ENCODE results near the gene SLC26A2.

The SLC26A2 gene

GRCh38 chr5:149930749-149931574 lies 29.6 kb upstream of the SLC26A2 start:
- Histone ChIP-seq H3K9me3 (ENCODE audit: low read length) (no peaks in the 10 kb centered on the region), H2AFZ (ENCODE audit: low read depth, low read length) (no peak overlapping the region), H3K4me1 (ENCODE audit: insufficient read depth, low read length) (no peaks in the 10 kb centered on the region), H3K4me3 (ENCODE audit: low read length) (no peak overlapping the region), H3K27me3 (ENCODE audit: insufficient read depth, low read length) (no peaks in the 10 kb centered on the region), H3K36me3 (ENCODE audit: insufficient read depth, low read length) (no peaks in the 10 kb centered on the region)

GRCh38 chr5:149931992-149932436 lies 28.5 kb upstream of the SLC26A2 start:
- Histone ChIP-seq H3K27me3 (ENCODE audit: insufficient read depth, low read length) (no peaks in the 10 kb centered on the region), H2AFZ (ENCODE audit: low read depth, low read length) (no peak overlapping the region), H3K4me3 (ENCODE audit: low read length) (no peak overlapping the region), H3K36me3 (ENCODE audit: insufficient read depth, low read length) (no peaks in the 10 kb centered on the region), H3K4me1 (ENCODE audit: insufficient read depth, low read length) (no peaks in the 10 kb centered on the region), H3K9me3 (ENCODE audit: low read length) (no peaks in the 10 kb centered on the region)

GRCh38 chr5:149932445-149933350 lies 27.9 kb upstream of the SLC26A2 start:
- no peaks in the 10 kb centered on the region for H3K27me3 ChIP-seq (ENCODE audit: insufficient read depth, low read length)
- no peaks in the 10 kb centered on the region for H3K4me1 ChIP-seq (ENCODE audit: insufficient read depth, low read length)
- no peak overlapping the region for H3K4me3 ChIP-seq (ENCODE audit: low read length)
- H3K9me3 ChIP-seq (ENCODE audit: low read length), result no peaks in the 10 kb centered on the region
- no peak overlapping the region for H2AFZ ChIP-seq (ENCODE audit: low read depth, low read length)
- H3K36me3 ChIP-seq (ENCODE audit: insufficient read depth, low read length), result no peaks in the 10 kb centered on the region

- Histone ChIP-seq H3K4me3 (ENCODE audit: low read length) (no peak overlapping the region), H3K4me1 (ENCODE audit: insufficient read depth, low read length) (no peaks in the 10 kb centered on the region), H3K36me3 (ENCODE audit: insufficient read depth, low read length) (no peaks in the 10 kb centered on the region), H2AFZ (ENCODE audit: low read depth, low read length) (no peak overlapping the region), H3K27me3 (ENCODE audit: insufficient read depth, low read length) (no peaks in the 10 kb centered on the region), H3K9me3 (ENCODE audit: low read length) (no peaks in the 10 kb centered on the region)
These were observed 25.1 kb upstream of the SLC26A2 start for GRCh38 chr5:149935431-149935901.

GRCh38 chr5:149936044-149936699 lies 24.4 kb upstream of the SLC26A2 start:
- Histone ChIP-seq H2AFZ (ENCODE audit: low read depth, low read length) (no peak overlapping the region), H3K4me3 (ENCODE audit: low read length) (no peak overlapping the region), H3K36me3 (ENCODE audit: insufficient read depth, low read length) (no peaks in the 10 kb centered on the region), H3K9me3 (ENCODE audit: low read length) (no peaks in the 10 kb centered on the region), H3K4me1 (ENCODE audit: insufficient read depth, low read length) (peaks cover 4% of the 10 kb centered on the region), H3K27me3 (ENCODE audit: insufficient read depth, low read length) (no peaks in the 10 kb centered on the region)

GRCh38 chr5:149936700-149937091 lies 23.9 kb upstream of the SLC26A2 start:
- no peak overlapping the region for H3K4me3 ChIP-seq (ENCODE audit: low read length)
- H2AFZ ChIP-seq (ENCODE audit: low read depth, low read length), result no peak overlapping the region
- no peaks in the 10 kb centered on the region for H3K36me3 ChIP-seq (ENCODE audit: insufficient read depth, low read length)
- H3K4me1 ChIP-seq (ENCODE audit: insufficient read depth, low read length), result peaks cover 9% of the 10 kb centered on the region
- H3K27me3 ChIP-seq (ENCODE audit: insufficient read depth, low read length), result no peaks in the 10 kb centered on the region
- H3K9me3 ChIP-seq (ENCODE audit: low read length), result no peaks in the 10 kb centered on the region

GRCh38 chr5:149937610-149938009 lies 22.9 kb upstream of the SLC26A2 start:
- H3K36me3 ChIP-seq (ENCODE audit: insufficient read depth, low read length), result no peaks in the 10 kb centered on the region
- H3K27me3 ChIP-seq (ENCODE audit: insufficient read depth, low read length), result no peaks in the 10 kb centered on the region
- H3K4me1 ChIP-seq (ENCODE audit: insufficient read depth, low read length), result peaks cover 9% of the 10 kb centered on the region
- H2AFZ ChIP-seq (ENCODE audit: low read depth, low read length), result no peak overlapping the region
- no peaks in the 10 kb centered on the region for H3K9me3 ChIP-seq (ENCODE audit: low read length)
- H3K4me3 ChIP-seq (ENCODE audit: low read length), result no peak overlapping the region

- Histone ChIP-seq H3K27me3 (ENCODE audit: insufficient read depth, low read length) (no peaks in the 10 kb centered on the region), H3K36me3 (ENCODE audit: insufficient read depth, low read length) (no peaks in the 10 kb centered on the region), H3K4me1 (ENCODE audit: insufficient read depth, low read length) (peaks cover 9% of the 10 kb centered on the region), H3K9me3 (ENCODE audit: low read length) (no peaks in the 10 kb centered on the region), H3K4me3 (ENCODE audit: low read length) (no peak overlapping the region), H2AFZ (ENCODE audit: low read depth, low read length) (no peak overlapping the region)
These were observed 22.3 kb upstream of the SLC26A2 start for GRCh38 chr5:149938279-149938678.

- H3K4me3 ChIP-seq (ENCODE audit: low read length), result no peak overlapping the region
- H3K27me3 ChIP-seq (ENCODE audit: insufficient read depth, low read length), result no peaks in the 10 kb centered on the region
- H3K36me3 ChIP-seq (ENCODE audit: insufficient read depth, low read length), result no peaks in the 10 kb centered on the region
- no peaks in the 10 kb centered on the region for H3K9me3 ChIP-seq (ENCODE audit: low read length)
- H2AFZ ChIP-seq (ENCODE audit: low read depth, low read length), result no peak overlapping the region
- peaks cover 9% of the 10 kb centered on the region for H3K4me1 ChIP-seq (ENCODE audit: insufficient read depth, low read length)
These were observed 21.7 kb upstream of the SLC26A2 start for GRCh38 chr5:149938791-149939358.

GRCh38 chr5:149939546-149939945 lies 21.0 kb upstream of the SLC26A2 start:
- Histone ChIP-seq H2AFZ (ENCODE audit: low read depth, low read length) (no peak overlapping the region), H3K4me3 (ENCODE audit: low read length) (no peak overlapping the region), H3K9me3 (ENCODE audit: low read length) (no peaks in the 10 kb centered on the region), H3K36me3 (ENCODE audit: insufficient read depth, low read length) (no peaks in the 10 kb centered on the region), H3K27me3 (ENCODE audit: insufficient read depth, low read length) (no peaks in the 10 kb centered on the region), H3K4me1 (ENCODE audit: insufficient read depth, low read length) (peaks cover 9% of the 10 kb centered on the region)

GRCh38 chr5:149940077-149940574 lies 20.4 kb upstream of the SLC26A2 start:
- Histone ChIP-seq H3K4me1 (ENCODE audit: insufficient read depth, low read length) (peaks cover 9% of the 10 kb centered on the region), H3K36me3 (ENCODE audit: insufficient read depth, low read length) (no peaks in the 10 kb centered on the region), H3K27me3 (ENCODE audit: insufficient read depth, low read length) (no peaks in the 10 kb centered on the region), H2AFZ (ENCODE audit: low read depth, low read length) (no peak overlapping the region), H3K9me3 (ENCODE audit: low read length) (no peaks in the 10 kb centered on the region), H3K4me3 (ENCODE audit: low read length) (no peak overlapping the region)

GRCh38 chr5:149940941-149941644 lies 19.5 kb upstream of the SLC26A2 start:
- Histone ChIP-seq H2AFZ (ENCODE audit: low read depth, low read length) (no peak overlapping the region), H3K4me1 (ENCODE audit: insufficient read depth, low read length) (peaks cover 9% of the 10 kb centered on the region), H3K27me3 (ENCODE audit: insufficient read depth, low read length) (no peaks in the 10 kb centered on the region), H3K4me3 (ENCODE audit: low read length) (no peak overlapping the region), H3K36me3 (ENCODE audit: insufficient read depth, low read length) (no peaks in the 10 kb centered on the region), H3K9me3 (ENCODE audit: low read length) (no peaks in the 10 kb centered on the region)

Data from neuron (in vitro differentiated cells).